AG09309 (cell line): ENCODE results near the gene TRAPPC5.

ENCODE experiments used
- DNase-seq: peaks from one replicate; pipeline ENCODE4 v3.0.0-alpha.2; 2010; ENCODE audit warnings: low read depth
- H3K4me3 ChIP-seq: 2 replicates; pipeline ENCODE4 v1.5.1; 2011; ENCODE audit warnings: mild to moderate bottlenecking, low read depth, low read length, moderate library complexity; ENCODE audit not compliant: control insufficient read depth
- TF ChIP-seq, protein P1 (sequence below): IDR thresholded peaks from 2 replicates; pipeline ENCODE4 v1.5.1; 2011; ENCODE audit warnings: mild to moderate bottlenecking, low read depth, low read length, inconsistent platforms; ENCODE audit not compliant: insufficient read depth, control insufficient read depth; ENCODE audit errors: missing control alignments

TRAPPC5 gene

DNA sequence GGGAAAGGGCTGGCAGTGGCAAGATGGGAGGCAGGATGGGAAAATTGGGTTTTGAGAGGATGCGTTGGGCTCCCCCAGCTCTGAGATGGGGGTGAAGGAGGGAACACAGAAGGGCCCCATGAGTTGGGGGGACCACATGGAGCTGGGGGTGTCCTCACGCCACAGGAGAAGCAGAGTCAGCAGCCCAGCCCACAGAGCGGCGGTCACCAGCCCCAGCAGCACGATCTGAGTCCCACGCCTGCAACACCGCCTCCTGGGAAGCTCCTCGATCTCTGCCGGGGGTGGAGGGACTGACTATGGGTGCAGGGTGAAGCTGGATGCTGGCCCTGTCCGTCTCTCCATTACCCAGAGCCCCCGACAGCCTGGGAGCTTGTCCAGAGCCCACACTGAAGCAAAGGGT is 17.9 kb downstream of the TRAPPC5 start:
- no peak for DNase-seq
- TF ChIP-seq, protein P1, sequence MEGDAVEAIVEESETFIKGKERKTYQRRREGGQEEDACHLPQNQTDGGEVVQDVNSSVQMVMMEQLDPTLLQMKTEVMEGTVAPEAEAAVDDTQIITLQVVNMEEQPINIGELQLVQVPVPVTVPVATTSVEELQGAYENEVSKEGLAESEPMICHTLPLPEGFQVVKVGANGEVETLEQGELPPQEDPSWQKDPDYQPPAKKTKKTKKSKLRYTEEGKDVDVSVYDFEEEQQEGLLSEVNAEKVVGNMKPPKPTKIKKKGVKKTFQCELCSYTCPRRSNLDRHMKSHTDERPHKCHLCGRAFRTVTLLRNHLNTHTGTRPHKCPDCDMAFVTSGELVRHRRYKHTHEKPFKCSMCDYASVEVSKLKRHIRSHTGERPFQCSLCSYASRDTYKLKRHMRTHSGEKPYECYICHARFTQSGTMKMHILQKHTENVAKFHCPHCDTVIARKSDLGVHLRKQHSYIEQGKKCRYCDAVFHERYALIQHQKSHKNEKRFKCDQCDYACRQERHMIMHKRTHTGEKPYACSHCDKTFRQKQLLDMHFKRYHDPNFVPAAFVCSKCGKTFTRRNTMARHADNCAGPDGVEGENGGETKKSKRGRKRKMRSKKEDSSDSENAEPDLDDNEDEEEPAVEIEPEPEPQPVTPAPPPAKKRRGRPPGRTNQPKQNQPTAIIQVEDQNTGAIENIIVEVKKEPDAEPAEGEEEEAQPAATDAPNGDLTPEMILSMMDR: no peak
- H3K4me3 ChIP-seq: no peak overlapping the region

DNA sequence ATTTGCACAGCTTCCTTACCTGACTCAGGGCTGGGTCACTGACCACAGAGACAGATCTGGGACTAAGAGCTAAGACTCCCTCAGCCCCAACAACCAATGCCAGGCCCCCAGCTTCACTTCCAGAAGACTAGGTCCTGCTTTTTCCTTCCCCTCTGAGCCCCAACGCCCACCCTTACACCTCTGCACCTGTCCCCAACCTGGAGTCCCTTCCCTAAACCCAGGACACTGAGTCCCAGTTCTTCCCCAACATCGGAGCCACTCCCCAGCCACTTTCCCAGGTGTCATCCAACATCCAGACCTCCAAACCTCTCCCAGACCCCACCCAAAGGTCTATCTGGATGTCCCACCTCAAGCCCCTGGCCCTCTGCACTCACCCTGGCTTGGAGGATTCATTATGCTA is 18.4 kb downstream of the TRAPPC5 start:
- TF ChIP-seq, protein P1: no peak
- no peak overlapping the region for H3K4me3 ChIP-seq
- DNase-seq: no peak

DNA sequence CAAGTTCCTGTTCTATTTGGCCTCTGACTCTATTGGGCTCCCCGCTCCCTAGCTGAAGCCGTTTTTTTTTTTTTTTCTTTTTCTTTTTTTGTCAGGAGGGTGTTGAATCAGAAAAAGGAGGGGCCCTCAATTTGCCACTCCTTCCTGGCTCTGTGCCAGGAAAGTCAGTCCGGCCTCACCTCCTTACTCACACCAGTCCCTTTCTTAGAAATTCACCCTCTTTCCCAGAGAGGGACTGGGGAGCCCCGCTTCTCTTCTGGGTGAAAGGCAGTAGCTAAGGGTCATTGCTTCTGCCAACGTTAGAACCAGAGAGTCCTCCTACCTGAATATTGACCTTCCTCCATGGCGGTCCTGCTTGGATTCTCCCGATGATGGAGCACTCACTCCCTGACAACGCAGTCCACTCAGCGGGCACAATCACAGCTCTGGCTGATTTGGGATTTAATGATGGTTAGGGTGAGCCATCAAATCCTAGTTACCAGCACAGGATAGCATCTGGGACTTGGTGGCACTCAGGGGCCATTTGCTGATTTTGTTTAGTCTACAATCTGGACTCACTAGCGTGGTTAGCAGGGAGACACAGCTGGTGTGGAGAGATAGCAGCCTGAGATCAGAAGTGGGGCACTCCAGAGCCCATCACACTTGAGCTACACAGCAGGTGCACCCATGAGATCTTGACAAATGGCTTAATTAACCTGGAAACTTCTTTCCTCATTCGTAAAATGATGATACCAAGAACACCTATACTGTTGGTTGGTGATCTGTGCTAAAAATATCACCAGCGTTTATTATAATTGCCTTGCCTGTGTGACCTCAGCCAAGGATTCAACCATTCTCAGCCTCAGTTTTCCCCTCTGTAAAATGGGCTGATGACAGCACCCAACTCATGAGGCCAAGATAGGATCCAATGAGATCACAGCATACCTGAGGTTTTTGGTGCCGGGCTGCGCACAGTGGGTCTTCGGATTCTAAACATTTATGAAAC is 19.1 kb downstream of the TRAPPC5 start:
- H3K4me3 ChIP-seq: no peak overlapping the region
- TF ChIP-seq, protein P1: no peak
- DNase-seq: no peak

DNA sequence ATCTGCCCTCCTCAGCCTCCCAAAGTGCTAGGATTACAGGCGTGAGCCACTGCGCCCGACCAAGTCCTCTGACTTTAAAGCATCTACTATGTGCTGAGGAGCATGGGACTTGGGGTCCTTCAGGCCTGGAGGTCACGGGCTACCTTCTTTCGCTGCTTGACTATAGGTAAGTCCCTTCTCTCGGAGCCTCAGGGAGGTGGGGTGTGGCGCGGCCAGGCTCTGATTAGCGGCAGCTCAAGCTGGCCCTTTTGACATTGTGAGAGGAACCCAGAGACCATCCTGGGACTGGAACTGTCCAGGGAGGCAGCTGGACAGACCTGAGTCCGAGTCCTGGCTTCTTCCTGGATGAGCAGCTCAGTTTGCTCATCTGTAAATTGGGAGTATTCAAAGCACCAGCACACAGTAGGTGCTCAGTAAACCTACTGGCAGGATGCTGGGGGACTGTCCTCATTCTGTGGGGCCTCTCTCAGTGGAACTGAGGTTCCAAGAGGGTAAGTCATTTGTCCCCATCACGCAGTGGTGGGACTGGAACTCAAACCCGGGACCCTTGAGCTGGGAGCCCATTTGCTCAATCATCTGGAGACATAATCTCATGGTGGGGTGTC is 20.5 kb downstream of the TRAPPC5 start:
- DNase-seq: no peak
- TF ChIP-seq, protein P1: no peak
- H3K4me3 ChIP-seq: no peak overlapping the region

DNA sequence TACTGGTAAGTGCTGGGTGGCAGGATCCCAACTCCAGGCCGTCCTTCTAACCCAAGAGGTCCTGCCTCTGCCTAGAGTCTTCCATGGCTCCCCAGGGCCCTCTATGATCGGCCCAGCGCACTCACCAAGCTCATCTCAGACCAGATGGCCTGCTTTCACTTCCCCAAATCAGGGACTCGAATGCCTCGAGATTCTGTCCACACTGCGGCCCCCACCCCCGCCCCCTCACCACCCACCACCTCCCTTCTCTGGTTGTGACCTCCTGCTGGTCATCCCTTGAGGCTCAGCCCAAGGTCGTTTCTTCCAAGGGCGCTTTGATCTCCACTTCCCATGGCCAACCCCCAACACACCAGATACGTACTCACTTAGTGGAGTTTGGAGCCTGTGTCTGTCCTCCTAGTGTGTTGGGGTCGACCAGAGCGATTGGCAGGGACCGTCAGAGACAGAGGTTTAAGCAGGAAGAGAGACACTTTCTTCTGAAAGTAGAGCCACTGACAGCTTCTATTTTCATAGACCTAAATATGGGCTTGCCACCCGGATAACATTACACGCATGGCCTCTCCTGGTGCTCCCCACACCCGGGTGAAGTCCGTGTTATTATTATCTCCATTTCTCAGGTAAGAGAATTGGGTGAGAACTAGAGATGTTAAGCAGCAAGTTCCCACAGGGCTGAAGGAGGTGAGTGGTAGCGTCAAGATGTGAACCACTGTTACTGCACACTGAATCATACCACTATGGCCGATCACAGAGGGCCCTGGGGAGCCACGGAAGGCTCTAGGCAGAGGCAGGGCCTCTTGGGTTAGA is 21.2 kb downstream of the TRAPPC5 start, which contains the start of gene FCER2:
TSS of gene FCER2 (minus strand) at position 478 of the 804 bp plus-strand sequence. CDS start 2,371 bp downstream, outside the sequence.
- TF ChIP-seq, protein P1: no peak
- no peak for DNase-seq
- no peak within 1 kb of the TSS for H3K4me3 ChIP-seq

DNA sequence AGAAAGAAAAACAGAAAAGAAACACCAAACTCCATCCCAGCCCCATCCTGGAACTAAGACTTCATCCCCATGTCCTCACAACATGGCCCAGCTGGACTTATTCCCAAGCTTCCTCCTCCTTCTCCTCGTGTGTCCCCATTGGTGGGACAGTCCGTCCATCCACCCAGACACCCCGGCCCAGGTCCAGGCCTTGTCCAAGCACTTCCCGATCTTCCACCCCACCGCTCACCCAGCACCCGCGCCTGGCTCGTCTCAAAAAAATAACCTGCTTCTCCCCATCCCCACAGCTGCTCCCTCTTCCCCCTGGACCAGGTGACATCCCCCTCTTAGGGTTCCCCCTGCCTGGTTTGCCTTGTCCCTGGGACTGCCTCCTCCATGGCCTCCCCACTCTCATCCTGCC is 22.7 kb downstream of the TRAPPC5 start:
- TF ChIP-seq, protein P1: no peak
- no peak for DNase-seq

More for the DNA sequence above, 22.7 kb downstream of the TRAPPC5 start:
- H3K4me3 ChIP-seq: no peak overlapping the region
